Inferior parietal cortex (tissue), 1 donor: ENCODE measurements around the gene PSMA7.
"Not testable (repeated sequence)": the region's sequence is repeated elsewhere in the genome, so short reads cannot be mapped to it uniquely, and the experiment has no call there.

ENCODE experiments used
- DNase-seq: peaks from one replicate; pipeline ENCODE4 v3.0.0-alpha.2; 2016; ENCODE audit errors: extremely low spot score

Gene PSMA7

DNA sequence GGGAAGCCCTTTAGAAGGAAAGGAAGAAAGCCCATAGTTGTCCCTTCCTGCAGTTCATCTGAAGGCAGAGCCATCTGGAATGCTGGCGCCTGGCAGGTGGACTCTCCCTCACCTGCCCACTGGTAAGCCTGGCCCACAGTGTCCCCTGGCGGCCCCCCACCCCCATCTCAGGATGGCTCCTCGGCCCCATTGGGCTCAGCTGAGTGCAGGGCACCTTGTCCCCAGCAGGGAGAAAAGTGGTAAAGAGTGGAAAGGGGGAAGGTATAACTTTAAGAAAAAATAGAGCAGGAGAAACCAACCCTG is 13.0 kb upstream of the PSMA7 start:
- no peak for DNase-seq

DNA sequence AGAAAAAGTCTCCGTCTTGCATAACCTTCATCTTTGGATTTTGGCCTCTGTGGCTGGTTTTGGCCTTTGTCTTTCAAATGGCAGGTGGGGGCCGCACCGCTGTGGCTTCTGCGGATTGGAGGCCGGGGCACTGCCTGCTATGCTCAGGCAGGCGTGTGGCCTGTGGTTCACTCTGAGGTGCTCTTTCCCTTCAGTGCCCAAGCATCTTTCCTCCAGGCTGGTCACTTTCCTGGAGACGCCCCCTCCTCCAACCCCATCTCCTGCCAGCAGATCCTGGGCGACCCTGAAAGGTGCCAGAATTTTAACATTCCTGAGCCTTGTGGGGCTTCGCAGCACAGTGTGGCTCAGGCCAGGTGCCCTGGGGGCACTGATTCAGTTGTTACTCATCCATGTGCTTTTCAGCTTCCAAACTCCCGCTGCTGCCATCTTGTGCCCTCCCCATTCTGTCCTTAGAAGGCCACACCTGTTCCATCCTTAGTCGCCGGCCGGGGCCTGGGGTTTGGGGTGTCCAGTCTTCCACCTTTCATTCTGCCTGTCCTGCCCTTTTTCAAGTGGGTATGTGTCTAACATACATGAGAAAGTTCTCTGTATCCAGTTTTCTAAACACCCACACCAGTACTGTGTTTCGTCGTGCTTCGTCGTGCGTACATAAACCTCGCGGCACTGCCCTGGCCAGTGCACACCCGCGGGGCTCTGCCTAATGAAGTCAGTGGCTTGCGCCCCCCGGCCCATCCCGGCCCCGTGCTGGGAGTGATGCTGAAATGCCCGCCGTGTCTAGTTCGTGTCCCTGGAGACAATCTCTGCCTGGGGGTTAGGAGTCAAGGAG is 12.4 kb upstream of the PSMA7 start:
- no peak for DNase-seq

DNA sequence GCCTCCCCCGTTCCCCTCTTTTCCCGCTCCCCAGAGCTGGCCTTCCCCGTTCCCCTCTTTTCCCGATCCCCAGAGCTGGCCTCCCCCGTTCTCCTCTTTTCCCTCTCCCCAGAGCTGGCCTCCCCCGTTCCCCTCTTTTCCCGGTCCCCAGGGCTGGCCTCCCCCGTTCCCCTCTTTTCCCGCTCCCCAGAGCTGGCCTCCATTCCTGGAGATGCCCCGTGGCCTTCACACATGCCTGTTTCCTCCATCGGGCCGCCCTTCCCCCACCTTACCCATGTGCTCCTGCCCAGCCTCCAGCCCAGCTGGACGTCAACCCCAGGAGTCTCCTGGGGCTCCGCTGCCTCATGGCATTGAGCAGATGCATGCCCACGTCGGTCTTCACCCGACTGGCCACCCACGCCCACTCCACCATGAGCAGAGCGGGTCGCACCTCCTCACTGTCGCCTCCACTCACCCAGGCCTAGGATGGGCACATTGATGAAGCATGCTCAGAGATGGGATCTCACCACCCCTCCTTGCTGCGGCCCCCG is 8.7 kb upstream of the PSMA7 start:
- no peak for DNase-seq

DNA sequence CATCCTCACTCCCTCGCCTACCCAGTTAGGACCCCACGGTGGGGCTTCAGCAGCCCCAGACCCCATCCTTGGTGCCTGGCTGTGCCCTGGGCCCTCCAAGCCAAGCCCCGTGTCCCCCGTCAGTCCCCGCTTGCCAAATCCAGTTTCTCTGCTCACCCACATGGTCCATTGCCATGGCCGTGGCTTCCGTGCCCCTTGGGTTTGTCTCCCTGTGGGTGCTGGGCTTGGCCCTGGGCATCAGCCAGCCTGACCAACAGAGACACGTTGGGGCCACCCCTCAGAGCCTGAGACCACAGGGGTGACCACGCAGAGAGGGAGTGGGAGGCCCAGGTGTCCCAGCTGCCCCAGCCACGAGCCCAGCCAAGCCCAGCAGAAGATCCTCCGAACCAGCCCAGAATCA is 8.0 kb upstream of the PSMA7 start:
- no peak for DNase-seq

DNA sequence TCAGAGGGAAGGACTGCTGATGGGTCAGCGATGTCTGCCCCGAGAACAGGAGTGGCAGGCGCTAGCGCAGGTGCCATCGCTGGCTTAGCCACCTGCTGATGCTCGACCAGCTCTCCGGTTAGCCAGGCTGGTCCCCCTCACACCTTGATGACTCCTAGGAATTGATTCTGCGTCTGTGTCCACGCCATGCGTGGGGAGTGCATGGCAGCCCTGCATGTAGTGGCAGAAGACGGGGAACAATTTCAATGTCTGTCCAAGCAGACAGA is 7.0 kb upstream of the PSMA7 start:
- no peak for DNase-seq

DNA sequence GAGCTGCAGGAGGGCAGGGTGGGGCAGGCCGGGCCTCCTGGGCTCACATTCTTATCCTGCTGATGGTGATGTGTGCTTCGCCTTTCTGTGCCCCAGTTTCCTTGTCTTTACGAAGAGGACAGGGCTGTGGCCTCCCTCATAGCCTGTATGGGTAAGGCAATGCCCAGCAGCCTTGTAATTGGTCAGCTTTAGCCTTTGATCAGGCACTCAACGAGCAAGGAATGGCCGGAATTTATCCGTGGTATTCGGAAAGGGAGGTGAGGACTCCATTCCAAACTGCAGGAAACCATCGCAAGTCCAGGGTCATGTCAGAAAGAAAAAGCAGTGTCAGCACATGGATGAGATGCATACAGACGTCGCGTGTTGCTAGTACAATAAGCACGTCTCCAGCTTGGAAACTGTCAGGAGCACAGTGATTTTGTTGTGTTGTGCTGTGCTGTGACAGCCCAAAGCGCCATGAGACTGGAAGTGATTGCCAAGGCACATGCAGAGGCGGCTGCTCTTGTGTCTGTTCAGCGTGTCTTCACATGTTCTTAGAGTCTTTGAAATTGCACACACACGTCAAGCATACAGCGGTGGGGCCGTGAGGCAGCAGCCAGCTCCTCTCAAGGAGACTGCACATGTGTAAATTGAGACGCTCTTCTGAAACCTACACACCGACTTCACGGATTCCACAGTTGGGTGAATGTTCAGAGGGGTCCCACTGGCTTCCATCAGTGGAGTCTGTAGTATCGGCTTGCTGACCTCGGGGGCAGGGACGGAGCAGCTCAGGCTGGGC is 6.5 kb upstream of the PSMA7 start:
- DNase-seq = no peak

DNA sequence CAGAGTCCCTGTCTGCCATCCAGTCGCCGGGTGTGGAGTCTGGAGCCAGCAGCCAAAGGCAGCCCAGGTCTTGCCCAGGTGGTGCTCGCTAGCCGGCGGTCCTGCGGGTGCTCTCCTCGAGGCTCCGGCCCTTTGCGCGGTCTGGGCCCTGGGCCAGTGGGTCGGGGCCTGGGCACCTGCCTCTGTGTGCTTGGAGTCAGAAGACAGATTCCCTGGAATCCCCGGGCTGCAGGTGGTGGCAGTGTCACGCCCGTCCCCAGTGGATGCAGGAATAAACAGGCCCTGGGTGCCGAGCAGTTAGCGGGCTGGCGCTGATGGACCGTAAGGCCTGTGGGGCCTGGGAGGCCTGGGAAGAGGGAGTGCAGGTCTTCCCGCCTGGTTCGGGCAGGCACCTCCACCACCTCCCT is 5.7 kb upstream of the PSMA7 start:
- no peak for DNase-seq

DNA sequence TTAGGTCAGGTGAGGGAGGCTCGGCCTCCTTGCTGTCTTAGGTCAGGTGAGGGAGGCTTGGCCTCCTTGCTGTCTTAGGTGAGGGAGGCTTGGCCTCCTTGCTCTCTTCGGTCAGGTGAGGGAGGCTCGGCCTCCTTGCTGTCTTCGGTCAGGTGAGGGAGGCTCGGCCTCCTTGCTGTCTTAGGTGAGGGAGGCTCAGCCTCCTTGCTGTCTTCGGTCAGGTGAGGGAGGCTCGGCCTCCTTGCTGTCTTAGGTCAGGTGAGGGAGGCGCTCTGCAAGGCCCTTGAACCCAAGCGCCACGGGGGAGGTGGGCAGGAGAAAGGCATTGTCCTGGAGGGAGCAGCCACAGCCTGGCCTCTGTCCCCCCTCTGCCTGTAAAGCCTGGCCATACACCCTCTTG is 5.2 kb upstream of the PSMA7 start:
- not testable (repeated sequence) for DNase-seq

DNA sequence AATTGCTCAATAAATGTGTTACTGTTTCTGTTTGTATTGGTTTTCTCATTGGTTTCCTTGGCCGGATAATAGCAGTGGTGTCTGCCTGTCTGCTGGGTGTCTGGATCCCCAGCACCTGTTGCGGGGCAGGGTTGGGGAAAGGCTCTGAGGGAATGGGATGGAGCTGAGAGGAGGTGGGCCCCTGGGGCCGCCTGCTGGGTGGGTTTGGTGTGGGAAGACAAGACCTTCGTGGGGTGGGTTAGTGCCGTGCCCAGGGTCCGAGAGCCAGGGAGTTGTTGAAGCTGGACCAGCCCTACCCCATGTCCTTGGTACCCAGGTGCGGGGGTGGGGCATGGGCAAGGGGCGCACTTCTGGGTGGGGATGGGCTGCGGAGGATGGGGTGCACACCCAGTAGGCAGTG is 4.3 kb upstream of the PSMA7 start:
- no peak for DNase-seq

DNA sequence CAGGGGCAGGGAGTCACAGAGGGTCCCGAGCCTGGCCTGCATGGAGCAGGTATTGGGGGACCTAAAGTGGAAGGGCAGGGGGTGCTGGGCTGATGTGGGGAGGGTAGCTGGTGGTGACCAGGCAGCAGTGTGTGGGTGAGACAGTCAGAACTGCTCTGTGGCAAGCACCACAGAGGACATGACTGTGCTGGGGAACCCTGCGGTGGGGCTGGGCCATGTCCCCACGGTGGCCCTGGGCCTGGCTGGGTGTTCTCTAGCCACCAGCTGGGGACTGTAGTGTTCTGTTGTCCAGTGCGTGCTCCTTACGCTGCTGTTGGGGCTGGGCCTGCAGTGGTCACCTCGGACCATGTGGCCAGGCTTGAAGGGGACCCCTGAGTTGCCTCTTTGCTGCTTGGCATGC is 3.9 kb upstream of the PSMA7 start:
- DNase-seq = no peak

DNA sequence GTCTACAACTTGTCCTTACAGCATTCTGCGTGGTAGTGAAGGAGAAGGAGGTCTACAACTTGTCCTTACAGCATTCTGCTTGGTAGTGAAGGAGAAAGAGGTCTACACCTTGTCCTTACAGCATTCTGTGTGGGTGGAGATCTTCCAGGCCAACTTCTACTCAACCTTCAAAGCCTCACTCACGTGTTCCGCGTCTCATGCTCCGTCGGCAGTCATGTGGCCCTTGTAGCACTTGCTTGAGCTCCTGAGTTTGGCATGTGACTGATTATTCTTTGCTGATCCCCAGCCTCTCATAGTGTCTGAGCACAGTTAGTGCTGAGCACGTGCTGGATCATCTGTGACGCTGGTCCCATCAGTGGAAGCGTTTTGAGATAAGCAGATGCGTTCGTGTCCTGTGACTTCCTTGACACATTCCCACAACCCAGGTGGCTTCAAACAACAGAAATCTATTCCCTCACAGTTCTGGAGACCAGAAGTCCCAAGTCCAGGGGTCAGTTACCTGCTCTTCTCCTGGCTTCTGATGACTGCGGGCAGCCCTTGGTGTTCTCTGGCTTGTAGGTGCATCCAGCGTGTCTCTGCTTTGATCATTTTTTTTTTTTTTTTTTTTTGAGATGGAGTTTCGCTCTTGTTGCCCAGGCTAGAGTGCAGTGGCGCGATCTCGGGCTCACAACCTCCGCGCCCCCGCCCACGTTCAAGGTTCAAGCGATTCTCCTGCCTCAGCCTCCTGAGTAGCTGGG is 3.0 kb upstream of the PSMA7 start:
- DNase-seq = no peak

DNA sequence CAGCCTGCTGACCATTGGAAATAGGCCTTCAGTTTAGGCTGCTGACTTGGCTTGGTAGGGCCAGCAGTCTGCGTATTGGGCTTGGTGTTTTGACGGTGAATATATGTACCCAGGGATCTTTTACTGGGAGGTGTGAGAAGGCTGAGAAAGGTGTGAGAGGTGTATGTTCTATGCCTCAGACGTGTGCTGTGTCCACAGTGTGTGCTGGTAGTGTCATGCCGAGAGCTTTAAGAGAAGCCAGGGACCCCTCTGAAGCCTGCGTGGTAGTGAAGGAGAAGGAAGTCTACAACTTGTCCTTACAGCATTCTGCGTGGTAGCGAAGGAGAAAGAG is 2.5 kb upstream of the PSMA7 start:
- DNase-seq = no peak

DNA sequence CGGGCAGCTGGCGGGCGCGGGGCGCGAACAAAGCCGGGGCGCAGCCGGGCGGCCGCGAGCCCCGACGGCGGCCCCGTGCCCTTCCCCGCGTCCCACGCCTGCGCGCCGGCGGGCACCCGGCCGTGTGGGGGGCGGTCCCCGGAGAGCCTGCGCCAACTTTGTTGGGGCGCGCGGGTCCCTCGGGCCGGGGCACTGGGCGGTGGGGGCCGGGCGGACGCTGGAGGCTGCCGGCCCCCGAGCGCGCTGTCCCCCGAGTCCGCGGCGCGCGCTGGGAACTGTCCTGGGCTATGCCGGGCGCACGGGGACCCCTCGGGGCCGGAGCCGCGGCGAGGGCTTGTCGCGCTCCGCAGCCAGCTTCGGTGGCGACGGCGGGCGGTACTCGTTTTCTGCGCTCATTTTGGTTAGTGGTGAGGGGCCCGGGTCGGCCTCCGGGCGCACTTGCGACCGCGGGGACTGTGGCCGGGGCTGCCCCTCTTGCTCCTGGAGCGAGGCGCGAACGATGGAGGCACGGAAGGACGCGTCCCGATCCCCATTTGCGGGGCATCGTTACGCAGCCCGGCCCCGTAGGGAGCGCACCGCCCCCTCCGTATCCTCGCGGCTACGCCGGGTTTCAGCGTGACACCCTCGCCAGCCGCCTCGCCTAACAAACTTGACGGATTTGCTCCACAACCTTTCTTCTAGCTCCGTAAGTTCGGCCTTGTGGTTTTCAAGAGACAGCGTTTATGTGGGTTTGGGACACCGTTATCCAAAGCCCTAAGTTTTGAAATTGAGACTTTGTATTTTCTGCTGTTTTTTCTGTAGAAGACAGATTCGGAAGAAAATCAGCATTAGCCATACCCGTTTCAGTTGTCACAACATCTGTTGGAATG is 997 bp upstream of the PSMA7 start:
- no peak for DNase-seq

DNA sequence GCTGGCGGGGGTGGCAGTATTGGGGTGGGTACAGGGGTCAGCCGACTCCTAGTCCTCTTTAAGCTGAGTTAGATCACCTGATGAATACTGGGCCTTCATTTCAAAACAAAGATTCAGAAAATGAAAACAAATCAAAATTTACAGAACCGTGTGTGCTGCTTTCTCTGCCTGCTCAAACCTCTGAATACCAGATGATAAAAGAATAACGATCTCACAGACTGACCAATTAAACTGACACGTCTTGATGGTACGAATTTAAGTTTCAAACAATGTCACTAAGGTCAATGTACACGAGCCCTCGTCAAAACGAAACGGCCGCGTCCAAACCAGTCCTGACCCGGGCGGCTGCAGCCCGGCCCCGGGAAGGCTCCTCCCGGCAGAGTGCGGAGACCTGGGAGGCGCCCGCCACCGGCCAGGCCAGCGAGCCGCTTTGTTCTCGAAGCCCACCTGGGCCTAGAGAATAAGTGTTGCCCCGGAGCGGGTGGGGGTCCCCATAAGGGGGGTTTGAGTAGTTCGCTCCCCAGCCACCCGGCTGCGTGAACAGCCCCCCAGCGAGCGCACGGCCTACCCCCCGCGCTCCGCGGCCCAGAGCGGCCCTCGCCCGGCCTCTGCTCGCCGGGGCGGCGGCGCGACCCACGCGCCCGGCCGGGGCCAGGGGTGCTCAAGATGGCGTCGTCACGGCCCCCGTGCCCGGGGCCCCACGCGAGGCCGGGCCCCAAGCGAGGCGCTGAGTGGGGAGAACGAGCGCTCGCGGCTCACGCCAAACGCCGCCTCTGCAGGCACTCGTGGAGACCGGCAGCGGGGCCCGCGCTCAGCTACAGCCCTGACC is 728 bp downstream of the PSMA7 start:
- no peak for DNase-seq

DNA sequence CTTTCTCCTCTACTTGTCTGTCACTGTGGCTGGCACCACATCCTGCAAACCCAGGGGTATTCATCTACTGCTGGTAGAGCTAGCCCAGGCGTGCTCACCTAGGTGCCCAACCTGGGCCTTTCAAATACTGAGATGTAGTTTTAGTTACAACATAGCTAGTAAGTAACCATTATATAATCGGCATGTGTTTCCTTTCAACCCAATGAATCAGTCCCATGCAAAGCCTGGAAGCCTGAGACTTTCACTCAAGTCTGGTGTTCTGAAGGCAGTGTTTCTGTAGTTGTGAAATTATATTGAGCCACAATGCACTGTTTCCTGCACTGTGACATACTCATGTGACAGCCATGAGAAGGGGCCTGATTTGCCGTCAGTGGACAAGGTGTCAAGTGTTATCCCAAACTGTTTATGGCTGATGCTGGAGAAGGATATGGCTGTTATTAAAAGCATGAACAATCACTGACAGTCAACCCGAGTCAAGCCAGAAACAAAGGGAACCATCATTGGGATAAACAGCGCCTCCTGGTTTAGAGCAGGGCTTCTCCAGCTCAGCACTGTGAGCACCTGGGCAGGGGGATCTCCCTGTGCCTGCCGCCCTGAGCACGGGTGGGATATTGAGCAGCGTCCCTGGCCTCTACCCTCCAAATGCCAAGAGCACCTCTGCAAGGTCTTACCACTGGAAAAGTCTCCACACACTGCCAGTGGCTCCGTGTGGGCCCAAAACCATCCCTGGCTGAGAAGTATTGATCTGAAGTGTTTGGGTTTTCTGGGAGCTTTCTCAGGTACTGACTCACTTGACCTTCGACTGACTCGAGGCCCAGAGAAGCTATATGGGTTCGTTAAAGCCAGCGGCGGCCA is 1.6 kb downstream of the PSMA7 start:
- DNase-seq = no peak

DNA sequence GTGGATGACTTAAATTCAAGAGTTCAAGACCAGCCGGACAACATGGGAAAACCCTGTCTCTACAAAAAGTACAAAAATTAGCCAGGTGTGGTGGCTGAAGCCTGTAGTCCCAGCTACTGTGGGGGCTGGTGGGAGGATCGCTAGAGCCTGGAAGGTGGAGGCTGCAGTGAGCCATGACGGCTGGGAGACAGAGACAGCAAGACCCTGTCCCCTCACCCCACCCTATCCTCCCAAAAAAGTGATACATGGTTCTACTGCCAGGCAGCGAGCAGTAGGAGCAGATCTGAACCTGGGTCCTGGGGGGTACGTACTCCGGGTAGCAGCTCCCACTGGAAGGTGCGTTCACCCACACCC is 2.2 kb downstream of the PSMA7 start:
- DNase-seq = no peak

DNA sequence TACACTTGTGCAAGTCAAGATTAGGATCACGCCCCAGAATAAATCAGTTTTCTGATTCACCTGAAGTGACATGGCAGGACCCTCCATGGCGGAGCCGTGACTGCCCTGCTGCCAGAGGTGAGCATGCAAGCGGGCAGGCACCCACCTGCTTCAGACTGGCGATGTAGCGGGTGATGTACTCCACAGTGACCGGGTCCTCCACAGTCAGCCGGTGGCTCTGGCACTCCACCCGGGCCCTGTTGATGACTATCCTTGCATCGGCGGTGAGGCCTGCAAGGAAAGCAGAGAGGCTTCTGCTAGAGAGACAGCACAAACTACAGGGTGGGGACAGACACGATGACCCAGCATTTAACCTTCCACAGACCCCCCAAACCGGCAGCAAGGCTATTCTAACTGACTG is 3.6 kb downstream of the PSMA7 start:
- no peak for DNase-seq

DNA sequence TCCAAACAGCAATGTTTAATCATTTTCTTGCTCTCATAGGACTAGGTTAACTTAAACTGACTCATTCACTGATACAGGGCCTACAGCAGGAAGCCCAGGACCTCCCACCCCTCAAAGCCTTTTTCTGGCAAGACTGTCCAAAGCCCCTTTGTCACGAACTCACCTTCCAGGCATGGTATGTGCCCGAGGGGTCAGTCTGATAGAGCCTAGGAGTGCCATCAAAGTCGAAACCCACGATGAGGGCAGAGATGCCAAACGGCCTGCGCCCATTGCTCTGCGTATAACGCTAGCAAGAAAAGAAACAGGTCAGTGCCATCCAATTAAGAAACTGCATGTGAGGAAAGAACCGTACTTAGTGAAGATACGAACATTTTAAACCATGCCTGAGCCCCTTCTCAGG is 4.3 kb downstream of the PSMA7 start:
- no peak for DNase-seq

DNA sequence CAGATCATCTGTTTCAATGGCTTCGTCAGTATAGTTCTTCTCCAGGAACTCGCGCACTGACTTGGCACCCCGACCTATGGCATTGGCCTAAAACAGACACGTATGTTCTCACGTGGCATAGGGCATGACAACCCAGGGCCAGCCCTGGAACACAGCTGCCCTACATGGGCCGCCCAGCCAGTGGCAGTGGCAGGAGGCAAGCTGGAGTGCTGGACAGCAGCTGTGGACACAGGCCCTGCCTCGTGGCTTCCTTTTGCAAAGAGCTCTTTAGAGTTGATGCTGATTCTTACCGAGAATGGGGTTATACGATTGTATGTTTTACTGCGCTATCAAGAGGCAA is 5.0 kb downstream of the PSMA7 start:
- DNase-seq = no peak

DNA sequence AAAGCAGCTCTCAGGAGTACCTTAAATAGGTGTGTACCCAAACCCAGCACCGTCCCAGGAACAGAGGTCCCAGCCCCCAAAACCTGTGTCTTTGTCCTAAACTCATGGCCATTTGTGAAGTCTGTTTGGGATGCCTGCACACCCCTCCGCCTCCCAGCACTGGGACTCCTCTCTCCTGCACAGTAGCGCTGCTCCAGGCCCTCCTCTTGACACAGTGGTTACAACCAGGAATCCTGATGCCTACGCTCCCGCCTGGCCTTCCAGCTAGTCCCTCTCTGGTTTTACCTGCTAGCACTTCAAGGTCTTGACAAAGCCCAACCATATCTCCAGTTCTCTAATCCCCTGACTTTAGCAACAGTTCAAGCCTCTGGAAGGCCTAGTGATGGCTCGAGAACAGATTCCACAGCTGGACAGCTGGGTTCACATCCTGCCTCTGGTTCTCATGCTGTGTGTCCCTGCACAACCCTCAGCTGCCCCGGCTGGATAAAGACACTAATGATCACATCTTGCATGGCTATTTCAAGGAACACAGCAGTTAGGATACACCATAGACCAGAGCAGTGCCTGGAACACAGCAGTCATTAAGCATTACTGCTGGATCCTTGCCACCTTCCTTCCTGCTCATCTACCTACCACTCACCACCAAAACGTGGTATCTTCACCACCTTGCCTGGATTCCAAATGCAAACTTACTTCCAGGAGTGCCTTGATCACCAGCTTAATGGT is 5.6 kb downstream of the PSMA7 start:
- DNase-seq = no peak
